SK-N-SH (cell line): ENCODE data around the gene SLC39A3.

Experiments
- EP300 ChIP-seq, 2 experiments: IDR thresholded peaks; 2 replicates each; pipeline versions ENCODE4 v1.4.0 to v1.6.1; 2012; ENCODE audit warnings: borderline replicate concordance in 1 of 2, low read depth in 1 of 2, low read length in 1 of 2
- EZH2phosphoT487 ChIP-seq: fragments of 200-600 bp; sonication (generic); IDR thresholded peaks from 2 replicates; pipeline ENCODE4 v1.6.1; 2017; ENCODE audit warnings: low read depth, mixed run types, mild to moderate bottlenecking, antibody characterized with exemption, moderate library complexity, borderline replicate concordance
- FOSL2 ChIP-seq: IDR thresholded peaks from 2 replicates; pipeline ENCODE4 v1.4.0; 2012; ENCODE audit warnings: low read depth, mild to moderate bottlenecking, moderate library complexity, borderline replicate concordance
- FOXM1 ChIP-seq: IDR thresholded peaks from 2 replicates; pipeline ENCODE4 v1.4.0; 2012; ENCODE audit warnings: low read depth, mild to moderate bottlenecking
- GABPA ChIP-seq: IDR thresholded peaks from 2 replicates; pipeline ENCODE4 v1.4.0; 2012; ENCODE audit warnings: low read depth, mild to moderate bottlenecking
- MAX ChIP-seq: IDR thresholded peaks from 2 replicates; pipeline ENCODE4 v1.4.0; 2012; ENCODE audit warnings: low read depth
- NFIC ChIP-seq: IDR thresholded peaks from 2 replicates; pipeline ENCODE4 v1.4.0; 2012; ENCODE audit warnings: borderline replicate concordance
- POLR2AphosphoS5 ChIP-seq: IDR thresholded peaks from 2 replicates; pipeline ENCODE4 v1.6.1; 2012; ENCODE audit warnings: low read depth, low read length
- RFX5 ChIP-seq: IDR thresholded peaks from 2 replicates; pipeline ENCODE4 v1.6.1; 2012; ENCODE audit warnings: mild to moderate bottlenecking, improper control_type of control experiment, low read length
- RXRA ChIP-seq: IDR thresholded peaks from 2 replicates; pipeline ENCODE4 v1.4.0; 2012; ENCODE audit warnings: low read depth, mild to moderate bottlenecking, borderline replicate concordance
- YY1 ChIP-seq: IDR thresholded peaks from 2 replicates; pipeline ENCODE4 v1.4.0; 2012; ENCODE audit warnings: low read depth, mild to moderate bottlenecking
- TF ChIP-seq, protein P1 (sequence below): fragments of 150-350 bp; IDR thresholded peaks from 2 replicates; pipeline ENCODE4 v1.6.1; 2017; ENCODE audit warnings: antibody characterized with exemption, low read length, low read depth, borderline replicate concordance
- TF ChIP-seq, protein P2 (sequence below): fragments of 200-600 bp; sonication (generic); IDR thresholded peaks from 2 replicates; pipeline ENCODE4 v1.6.1; 2017; ENCODE audit warnings: antibody characterized with exemption, mild to moderate bottlenecking, moderate library complexity
- TF ChIP-seq, protein P3 (sequence below): IDR thresholded peaks from 2 replicates; pipeline ENCODE4; 2012

- TF ChIP-seq EP300 (IDR thresholded peaks at IDR 0.05; ENCODE audit: borderline replicate concordance in 1 of 2, low read depth in 1 of 2, low read length in 1 of 2) (no peak), MAX (no peak), RFX5 (no peak), YY1 (no peak), RXRA (no peak), FOXM1 (no peak), EZH2phosphoT487 (no peak), NFIC (no peak), POLR2AphosphoS5 (no peak), GABPA (no peak), FOSL2 (no peak)
- TF ChIP-seq, protein P1, sequence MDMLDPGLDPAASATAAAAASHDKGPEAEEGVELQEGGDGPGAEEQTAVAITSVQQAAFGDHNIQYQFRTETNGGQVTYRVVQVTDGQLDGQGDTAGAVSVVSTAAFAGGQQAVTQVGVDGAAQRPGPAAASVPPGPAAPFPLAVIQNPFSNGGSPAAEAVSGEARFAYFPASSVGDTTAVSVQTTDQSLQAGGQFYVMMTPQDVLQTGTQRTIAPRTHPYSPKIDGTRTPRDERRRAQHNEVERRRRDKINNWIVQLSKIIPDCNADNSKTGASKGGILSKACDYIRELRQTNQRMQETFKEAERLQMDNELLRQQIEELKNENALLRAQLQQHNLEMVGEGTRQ = no peak
- TF ChIP-seq, protein P2, sequence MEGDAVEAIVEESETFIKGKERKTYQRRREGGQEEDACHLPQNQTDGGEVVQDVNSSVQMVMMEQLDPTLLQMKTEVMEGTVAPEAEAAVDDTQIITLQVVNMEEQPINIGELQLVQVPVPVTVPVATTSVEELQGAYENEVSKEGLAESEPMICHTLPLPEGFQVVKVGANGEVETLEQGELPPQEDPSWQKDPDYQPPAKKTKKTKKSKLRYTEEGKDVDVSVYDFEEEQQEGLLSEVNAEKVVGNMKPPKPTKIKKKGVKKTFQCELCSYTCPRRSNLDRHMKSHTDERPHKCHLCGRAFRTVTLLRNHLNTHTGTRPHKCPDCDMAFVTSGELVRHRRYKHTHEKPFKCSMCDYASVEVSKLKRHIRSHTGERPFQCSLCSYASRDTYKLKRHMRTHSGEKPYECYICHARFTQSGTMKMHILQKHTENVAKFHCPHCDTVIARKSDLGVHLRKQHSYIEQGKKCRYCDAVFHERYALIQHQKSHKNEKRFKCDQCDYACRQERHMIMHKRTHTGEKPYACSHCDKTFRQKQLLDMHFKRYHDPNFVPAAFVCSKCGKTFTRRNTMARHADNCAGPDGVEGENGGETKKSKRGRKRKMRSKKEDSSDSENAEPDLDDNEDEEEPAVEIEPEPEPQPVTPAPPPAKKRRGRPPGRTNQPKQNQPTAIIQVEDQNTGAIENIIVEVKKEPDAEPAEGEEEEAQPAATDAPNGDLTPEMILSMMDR = no peak
- TF ChIP-seq, protein P3, sequence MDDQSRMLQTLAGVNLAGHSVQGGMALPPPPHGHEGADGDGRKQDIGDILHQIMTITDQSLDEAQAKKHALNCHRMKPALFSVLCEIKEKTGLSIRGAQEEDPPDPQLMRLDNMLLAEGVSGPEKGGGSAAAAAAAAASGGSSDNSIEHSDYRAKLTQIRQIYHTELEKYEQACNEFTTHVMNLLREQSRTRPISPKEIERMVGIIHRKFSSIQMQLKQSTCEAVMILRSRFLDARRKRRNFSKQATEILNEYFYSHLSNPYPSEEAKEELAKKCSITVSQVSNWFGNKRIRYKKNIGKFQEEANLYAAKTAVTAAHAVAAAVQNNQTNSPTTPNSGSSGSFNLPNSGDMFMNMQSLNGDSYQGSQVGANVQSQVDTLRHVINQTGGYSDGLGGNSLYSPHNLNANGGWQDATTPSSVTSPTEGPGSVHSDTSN = no peak
These were observed 36.8 kb downstream of the SLC39A3 start for GRCh38 chr19:2703077-2703437.
